HG03103 (cell line): ENCODE results near the gene PSG11.
"Not testable (repeated sequence)": the region's sequence is repeated elsewhere in the genome, so short reads cannot be mapped to it uniquely, and the experiment has no call there.

Source experiments
- ATAC-seq: cut with Tn5 transposase; IDR thresholded peaks from one replicate; pipeline ENCODE4 v1.9.1; 2021; ENCODE audit warnings: low read depth; ENCODE audit not compliant: unreplicated experiment

The PSG11 gene

GRCh38 chr19:42989851-42990250 lies 36.4 kb downstream of the PSG11 start:
- no peak for ATAC-seq

GRCh38 chr19:42989186-42989585 lies 37.1 kb downstream of the PSG11 start:
- ATAC-seq = not testable (repeated sequence)

GRCh38 chr19:42988206-42988605 lies 38.1 kb downstream of the PSG11 start:
- ATAC-seq = not testable (repeated sequence)

GRCh38 chr19:42985588-42985987 lies 40.7 kb downstream of the PSG11 start:
- ATAC-seq = no peak

- ATAC-seq = not testable (repeated sequence)
Measured at GRCh38 chr19:42982111-42982510, 44.2 kb downstream of the PSG11 start.

GRCh38 chr19:42971451-42971850 lies 54.8 kb downstream of the PSG11 start:
- not testable (repeated sequence) for ATAC-seq

- no peak for ATAC-seq
Measured at GRCh38 chr19:42965176-42965575, 61.1 kb downstream of the PSG11 start.

- ATAC-seq = no peak
Measured at GRCh38 chr19:42961119-42961518, 65.2 kb downstream of the PSG11 start.
